HG03095 (cell line): Measurements from ENCODE around the gene FRY.
A peak's percentile ranks its signal among the peaks of the same experiment; 100 is the strongest.

Experiments used
- ATAC-seq: cut with Tn5 transposase; IDR thresholded peaks from one replicate; pipeline ENCODE4 v1.9.1; 2021; ENCODE audit warnings: moderate library complexity; ENCODE audit not compliant: unreplicated experiment

FRY gene

DNA sequence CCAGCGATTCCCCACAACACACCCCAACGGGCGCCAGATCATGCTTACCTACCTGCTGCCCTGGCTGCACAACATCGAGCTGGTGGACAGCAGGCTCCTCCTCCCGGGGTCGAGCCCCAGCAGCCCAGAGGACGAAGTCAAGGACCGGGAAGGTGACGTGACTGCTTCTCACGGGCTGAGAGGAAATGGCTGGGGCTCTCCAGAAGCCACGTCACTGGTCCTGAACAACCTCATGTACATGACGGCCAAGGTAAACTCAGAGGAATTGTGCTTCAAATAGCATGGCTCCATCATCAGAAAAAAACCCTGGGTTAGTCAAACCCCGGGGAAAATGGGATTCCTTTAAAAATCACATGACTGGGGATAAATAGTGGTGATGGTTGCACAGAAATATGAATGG is 177.3 kb downstream of the FRY start:
- no peak for ATAC-seq

DNA sequence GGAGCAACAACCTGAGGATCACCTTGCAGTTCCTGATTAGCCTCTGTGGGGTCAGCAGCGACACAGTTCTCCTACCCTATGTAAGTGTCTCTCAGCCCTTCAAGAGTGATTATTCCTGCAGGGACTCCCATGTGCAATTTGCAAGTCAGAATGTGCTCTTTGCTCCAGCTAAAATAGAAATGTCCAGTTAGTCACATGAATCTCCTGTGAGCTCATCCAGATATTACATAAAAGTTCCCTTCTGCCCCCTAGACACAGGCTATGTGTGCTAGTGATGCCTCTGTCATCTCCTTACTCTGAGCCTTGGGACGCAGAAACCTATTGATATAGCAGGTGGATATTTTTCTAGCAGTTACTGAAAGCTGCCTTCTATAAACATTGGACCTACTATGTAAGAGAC is 178.1 kb downstream of the FRY start:
- ATAC-seq = no peak

DNA sequence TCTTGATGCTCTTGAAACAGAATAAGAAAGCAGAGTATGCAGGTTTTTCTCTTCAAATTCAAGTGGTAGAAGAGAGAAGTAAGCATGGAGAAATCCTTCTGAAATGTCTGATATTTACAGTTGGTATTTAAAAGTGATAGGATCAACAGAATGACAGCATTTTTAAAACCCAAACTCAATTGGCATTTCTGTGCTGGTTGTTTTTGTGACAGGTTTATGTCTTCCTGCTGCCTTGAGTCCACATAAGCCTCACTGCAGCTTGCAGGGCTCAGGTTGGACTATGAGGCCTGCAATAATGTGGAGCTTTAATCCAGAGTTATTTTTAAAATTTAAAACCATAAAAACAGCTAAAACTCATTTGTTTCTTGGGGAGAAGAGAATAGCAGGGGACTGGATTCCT is 178.5 kb downstream of the FRY start:
- no peak for ATAC-seq

DNA sequence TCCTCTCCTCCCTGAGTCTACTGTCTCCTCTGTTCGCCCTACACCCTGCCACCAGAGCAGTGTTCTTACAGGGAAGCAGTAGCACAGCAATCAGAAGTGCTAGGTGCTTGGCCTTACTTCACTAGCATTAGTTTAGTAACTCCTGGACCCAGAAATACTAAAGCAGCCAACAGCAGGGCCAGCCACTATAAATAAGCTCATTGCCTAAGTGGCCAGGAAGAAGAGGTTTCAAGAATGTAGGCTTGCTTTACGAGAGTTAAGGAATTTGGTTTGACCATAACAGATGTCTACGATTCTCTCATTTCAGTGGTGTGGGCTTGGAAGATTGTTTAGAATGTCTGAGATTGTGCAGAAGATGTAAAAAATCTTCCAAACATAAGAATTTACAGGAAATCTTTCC is 180.2 kb downstream of the FRY start:
- no peak for ATAC-seq

DNA sequence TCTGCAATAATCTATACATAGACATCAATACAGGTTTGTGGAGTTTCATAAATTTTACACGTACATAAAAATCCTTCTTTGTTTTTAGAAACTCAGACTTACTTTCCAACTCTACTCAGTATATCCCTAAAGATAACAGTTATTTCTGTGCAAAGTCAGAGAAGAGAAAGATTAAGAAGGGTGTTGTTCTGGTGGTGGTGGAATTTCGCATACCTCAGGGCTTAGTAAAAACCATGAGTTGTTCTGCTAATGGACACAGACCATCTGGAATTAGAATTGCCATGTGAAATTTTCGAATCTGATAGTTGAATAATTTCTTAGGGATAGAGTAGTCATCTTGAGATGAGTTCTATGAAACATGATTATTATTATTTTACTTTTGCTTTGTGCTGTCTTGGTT is 180.8 kb downstream of the FRY start:
- no peak for ATAC-seq

DNA sequence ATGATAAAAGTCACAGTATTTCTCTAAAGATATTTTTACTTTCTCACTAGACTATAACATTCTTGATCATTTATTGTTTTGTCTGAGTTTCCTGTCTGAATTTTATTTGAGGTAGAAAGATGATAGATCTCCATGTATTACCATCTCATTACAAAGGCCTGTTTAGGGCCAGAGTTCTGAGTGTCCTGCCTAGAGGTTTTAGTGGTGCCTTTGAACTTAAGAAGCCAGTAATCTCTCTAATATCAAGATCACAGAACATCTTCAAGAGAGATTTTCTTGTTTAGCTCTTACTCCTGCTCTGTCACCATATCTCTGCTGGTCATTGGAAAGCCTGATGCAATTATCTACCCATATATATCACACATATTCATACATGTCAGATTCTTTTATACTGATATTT is 182.1 kb downstream of the FRY start:
- ATAC-seq = no peak

DNA sequence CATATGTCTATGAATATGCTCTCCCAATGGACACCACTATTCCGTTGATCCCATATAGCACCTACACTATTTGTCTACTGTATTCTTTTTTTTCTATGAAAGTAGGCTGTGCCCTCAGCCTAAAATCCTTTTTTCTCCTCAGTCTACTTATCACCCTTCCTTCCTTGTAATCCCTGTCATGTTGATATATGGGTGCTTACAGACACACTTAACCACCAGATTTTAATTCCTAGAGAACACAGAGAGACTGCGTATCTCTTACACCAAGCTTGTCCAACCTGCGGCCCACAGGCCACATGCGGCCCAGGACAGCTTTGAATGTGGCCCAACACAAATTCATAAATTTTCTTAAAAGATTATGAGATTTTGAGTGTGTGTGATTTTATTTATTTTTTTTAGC is 182.5 kb downstream of the FRY start:
- ATAC-seq = no peak

DNA sequence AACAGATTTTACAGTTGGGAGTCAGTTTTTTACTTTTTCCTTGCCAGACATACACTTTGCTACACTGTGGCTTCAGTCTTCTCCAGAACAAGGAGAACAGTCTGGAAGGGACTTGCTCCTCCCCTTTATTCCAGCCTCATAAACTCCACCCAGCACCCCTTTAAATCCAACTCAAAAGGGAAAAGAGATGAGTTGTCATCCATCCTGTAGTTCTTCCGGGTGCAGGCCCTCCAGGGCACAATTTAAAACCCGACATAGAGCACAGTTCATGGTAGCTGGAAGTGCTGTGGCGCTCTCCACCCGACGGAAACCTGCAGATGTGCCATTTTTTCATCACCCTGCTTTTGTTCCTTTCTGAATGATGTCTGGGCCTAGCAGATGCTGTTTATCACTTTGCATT is 184.7 kb downstream of the FRY start:
- ATAC-seq = no peak

DNA sequence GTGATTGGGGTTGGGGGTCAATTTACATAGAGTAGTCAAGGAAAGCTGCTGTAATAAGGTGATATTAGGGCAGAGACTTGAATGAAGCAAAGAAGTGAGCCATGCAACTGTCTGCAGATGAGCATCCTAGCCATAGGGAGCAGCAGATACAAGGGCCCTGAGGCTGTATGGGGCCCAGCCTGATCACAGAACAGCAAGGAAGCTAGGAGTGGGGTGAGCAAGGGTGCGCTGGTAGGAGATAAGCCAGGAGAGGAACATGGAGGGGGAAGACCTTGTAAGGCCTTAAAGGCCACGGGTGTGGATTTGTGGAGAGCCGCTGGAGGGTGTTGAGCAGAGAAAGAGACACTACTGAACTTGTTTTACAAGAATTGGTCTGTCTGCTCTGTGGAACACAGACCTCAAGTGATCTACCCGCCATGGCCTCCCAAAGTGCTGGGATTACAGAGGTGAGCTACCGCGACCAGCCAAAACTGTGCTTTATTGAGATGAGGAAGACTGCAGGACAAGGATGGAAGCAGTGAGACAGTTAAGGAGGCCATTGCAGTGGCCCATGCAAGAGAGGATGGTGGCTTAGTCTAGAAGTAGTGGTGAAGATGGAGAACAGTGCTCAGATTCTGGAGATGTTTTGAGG is 190.6 kb downstream of the FRY start:
- no peak for ATAC-seq

DNA sequence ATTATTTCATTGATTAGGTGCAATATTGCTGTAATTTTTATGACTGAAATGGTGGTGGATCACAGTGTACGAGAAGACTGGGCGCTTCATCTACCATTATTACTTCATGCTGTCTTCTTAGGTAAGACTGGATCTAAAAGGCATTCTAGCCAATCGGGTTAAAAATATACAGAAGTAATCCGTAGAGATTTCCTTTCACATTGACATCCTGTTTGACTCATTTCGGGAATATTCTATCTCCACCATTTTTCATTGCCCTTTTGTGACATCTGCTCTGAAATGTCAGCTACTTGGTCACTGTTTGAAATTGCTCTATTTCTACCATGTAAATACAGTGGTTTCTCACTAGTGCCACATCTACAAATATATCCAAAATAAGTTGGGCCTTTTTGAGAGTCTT is 193.3 kb downstream of the FRY start:
- no peak for ATAC-seq

DNA sequence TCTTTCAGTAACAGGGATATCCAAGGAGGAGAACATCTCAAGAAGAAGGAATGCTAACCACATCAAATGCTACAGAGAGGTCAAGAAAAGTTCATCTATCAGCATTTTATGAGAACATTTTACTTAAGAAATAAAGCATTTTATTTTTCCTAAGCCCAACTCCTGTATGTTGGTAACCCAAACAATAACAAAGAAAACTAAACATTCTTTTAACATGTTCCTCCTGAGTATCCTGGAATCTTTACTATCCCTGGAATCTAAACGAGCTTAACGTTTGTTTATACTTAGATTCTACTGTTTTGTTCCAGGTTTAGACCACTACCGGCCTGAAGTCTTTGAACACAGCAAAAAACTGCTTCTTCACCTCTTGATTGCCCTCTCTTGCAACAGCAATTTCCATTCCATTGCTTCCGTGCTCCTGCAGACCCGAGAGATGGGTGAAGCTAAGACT is 193.9 kb downstream of the FRY start:
- no peak for ATAC-seq

DNA sequence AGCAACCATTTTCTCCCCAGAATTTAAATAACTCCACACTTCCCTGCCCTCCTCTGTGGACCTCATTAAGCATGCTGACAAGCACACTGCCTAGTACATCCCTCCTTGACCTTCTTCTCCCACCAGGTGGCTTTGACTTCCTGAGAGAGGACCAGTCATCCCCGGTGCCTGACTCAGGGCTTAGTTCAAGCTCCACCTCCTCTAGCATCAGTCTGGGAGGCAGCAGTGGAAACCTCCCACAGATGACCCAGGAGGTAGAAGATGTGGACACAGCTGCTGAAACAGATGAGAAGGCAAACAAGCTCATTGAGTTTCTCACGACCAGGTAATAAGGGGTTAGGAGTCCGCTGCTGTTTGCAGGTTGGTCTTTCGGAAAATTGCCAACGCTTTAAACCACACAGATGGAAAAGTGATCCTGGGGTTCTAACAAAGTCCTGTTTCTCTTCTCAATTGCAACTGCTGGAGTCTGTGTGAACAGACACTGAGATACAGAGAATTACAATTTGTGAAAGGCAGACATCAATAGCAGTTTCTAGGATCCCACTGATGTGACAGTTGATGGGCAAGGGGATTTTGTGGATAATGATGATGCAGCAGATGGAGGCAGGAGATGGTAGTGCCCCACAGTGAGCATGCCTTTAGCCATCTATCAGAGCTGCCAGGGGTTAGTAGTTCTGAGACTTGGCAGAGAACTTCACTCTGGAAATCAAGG is 196.9 kb downstream of the FRY start:
- ATAC-seq = no peak

DNA sequence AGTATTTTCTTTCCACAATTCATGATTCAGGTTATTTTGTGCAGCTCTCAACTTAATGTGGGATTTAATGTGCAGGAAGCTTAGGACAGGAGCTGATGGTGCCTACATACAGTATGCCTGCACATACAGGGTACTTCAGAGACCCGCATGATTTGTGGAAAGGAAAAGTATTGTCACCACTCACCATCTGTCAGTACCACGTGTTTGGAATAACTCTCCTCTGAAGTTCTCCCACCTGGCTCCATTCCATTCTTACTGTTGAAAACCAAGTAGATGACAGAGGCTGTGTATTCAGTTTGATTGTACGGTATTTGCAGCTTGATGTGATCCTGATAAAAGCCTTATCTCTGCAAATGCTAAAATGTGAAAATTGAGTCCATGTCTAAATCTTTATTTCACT is 197.9 kb downstream of the FRY start:
- no peak for ATAC-seq

DNA sequence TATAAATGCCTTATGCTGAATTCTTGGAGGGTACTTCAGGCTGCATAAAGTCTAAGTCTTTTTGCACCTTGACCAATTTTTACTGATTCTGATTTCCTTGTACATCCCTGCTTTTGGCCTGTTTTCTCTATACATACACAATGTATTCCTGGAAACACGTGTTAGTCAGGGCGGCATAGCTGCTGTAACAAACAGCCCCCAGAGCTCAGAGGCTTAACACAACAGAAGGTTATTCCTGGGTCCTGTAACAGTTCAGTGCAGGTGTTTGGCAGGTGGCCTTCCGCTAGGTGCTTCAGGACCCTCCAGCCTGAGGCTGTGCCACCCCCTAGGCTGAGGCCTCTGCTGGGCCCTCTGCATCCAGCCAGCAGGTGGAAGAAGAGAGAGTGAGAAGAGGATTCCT is 200.7 kb downstream of the FRY start:
- ATAC-seq = no peak

DNA sequence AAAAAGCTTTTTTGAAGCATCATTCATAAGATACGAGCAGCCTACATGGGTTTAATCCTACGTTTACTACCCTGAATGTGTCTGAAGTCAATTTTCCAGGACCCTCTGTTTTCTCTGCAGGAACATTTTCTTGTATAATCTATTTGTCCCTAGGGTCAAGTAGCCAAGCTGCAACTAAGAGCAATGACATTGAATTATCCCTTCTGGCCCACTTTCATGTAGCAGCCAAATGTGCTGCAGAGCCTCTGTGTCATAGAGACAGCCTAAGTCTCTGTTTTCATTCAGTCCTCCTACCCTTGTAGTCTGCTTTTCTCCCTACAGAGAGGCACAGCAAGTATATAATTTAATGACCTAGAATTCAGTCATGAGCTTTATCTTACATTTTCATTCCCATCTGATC is 201.5 kb downstream of the FRY start:
- no peak for ATAC-seq

DNA sequence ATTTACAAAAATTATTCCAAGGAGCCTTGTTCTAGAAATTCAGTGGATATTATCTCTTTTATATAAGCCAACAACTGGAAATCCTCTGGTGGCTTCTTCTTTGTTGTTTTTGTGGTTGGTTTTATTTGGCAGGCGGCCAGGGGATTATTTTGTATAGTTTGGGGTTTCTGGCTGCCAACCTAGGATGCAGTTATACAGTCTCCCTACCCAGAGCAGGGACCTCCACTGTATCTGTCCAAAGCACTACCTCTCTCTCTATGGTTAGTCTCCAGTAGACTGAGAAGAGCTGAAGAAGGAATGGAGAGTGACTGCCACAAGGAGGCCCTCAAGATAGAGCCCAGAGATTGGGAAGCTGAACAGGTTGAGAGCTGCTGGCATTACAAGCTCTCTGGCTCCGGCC is 203.3 kb downstream of the FRY start:
- no peak for ATAC-seq

DNA sequence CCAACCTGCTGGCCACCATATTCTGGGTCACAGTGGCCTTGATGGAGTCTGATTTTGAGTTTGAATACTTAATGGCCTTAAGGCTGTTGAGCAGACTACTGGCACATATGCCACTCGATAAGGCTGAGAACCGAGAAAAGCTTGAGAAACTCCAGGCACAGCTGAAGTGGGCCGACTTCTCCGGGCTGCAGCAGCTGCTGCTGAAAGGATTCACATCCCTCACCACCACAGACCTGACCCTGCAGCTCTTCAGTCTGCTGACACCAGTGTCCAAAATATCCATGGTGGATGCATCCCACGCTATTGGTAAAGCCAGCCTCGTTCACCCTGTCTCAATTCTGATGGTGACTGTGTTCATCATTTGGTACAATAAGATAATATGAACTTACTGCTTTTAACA is 206.1 kb downstream of the FRY start:
- ATAC-seq = no peak

DNA sequence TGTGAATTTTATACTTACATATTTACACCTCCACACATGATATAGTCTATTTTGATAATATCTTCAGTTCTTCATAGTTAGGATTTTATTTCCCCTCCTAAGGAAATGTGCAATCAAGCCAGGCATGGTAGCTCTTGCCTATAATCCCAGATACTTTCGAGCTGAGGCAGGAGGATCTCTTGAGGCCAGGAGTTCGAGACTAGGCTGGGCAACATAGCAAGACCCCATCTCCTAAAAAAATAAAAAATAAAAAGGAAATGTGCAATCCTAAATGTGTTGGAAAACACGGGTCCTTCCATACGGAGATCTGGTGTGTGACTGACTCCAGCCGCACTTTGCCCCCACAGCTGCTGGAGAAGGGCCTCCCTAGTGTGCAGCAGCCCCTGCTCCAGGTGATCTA is 212.1 kb downstream of the FRY start:
- ATAC-seq = no peak

DNA sequence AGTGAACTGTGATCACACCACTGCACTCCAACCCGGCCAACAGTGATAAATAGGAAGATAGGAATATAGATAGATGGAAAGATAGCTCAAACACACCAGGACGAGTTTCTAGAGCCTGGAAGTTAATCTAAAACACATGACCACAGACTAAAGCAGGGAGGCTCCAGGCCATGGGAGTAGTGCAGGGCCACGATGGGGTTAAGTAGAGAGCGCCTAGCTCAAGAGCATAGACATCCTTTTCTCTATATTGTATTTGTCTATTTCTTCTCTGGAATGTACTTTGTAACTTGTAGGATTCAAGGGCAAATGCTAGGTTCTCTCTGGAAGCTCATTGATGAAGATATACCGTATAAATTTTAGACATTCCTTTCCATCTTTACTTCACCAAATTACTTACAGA is 214.0 kb downstream of the FRY start:
- no peak for ATAC-seq

DNA sequence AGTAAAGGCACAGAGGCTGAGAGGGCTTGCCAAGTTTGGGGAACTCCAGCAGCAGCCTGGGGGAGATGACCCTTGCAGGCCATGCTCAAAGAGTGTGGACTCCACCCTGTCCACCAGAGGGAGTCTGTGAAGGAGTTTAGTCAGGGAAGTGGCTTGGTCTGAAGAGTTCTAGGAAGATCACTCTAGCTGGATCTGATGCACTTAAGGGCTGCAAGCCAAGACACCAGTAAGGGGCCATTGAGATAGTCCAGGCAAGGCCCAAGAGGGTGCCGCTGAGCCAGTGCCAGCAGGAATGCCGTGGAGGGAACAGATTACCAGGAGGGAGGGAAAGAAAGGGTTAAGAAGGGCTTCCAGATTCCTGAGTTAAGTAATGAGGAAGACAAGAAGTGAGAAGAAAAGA is 214.9 kb downstream of the FRY start:
- peak; percentile 80 for ATAC-seq

DNA sequence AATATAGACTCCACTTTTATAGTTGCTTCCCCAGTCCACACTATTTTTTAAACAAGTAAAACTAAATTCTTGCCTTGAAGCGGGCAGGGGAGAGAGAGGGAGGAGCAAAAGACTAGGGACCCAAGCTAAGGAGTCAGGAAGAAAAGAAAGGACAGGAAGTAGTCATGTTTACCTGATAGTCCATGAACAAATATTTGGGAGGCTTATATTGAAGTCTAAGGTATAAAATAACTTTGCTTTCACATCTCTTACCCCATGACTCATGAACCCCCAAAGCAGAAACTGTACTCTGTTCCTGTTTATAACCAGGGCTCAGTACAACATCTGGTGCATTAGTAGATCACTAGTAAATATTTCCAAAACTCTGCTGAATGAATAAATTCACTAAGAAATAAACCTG is 216.3 kb downstream of the FRY start:
- no peak for ATAC-seq

DNA sequence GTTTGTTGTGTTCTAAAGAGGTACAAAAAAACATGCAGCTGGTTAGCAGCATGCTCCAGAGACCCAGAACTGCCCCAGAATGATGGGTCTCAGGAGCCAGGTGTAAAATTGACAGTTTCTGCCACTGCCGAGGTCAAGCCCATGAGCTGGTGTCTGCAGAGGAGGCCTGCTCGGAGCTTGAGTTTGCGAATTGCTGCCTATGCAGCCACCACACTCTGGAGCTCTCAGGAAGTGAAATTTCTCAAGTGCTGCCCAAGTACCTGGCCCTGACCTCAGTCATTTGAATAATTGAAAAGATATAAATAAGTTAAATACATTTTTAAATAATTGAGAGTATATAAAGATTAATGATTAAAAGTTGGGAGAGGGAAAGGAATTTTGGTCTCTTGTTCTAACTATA is 217.2 kb downstream of the FRY start:
- peak; percentile 69 for ATAC-seq

DNA sequence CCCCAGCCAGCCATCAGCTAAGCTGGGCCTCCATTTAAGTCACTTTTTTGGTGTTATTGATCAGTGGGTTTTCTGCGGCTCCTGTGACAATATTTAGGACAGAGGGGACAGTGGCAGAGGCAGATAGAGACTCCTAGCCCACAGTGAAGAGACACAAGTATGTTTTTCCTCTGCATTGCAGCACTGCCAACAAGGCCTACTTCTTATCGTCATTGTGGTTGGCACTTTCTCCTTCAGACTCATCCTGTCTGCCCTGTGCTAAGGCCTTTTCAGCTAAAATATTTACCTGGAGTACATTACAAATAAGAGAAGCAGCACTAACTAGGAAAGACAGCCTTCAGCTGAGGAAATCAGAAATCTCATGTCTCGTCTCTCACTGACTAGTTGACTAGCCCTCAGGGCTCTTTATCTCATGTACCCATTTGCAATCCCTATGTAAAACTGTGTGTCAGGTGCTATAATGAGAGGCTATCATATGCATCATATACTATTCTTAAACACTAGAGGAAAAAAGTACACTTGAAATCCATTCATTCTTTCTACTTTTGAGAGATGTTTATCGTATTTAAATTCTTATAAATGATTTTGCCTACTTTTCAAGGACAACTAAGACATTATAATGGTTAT is 221.4 kb downstream of the FRY start:
- ATAC-seq = no peak
